ENCODE measurements around the gene BMP6. TPM values are rescaled to one million over a fixed set of nuclear protein-coding genes. Genes with fewer than 3 reads are reported as not detected.

Gene BMP6
- total RNA-seq, 4 donors from 2014 or later, result 1.8 to 7.4 (median 3.8) TPM

DNA sequence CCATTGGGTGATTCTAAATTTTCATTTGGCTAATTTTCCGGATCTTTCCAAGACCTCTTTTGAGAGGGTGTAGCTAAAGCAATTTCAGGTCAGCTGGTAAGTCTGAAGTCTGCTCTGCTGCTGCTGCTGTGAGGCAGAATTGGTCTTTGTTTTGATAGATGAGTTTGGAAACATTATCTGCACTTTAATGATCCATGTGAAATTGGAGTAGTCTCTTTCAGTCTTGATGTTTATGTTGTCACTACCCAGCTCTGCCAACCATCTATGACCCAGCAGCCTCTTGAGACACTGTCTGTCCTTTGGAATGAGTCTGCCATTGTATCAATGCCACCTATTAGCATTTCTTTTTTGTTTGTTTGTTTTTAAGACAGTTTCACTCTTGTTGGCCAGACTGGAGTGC lies 140.6 kb downstream of the BMP6 start:
- WGBS, result 88% methylated on average over 1 of the region's 1 CpG
- Histone ChIP-seq H3K27me3 (no peaks in the 10 kb centered on the region), H3K4me3 (no peak overlapping the region), H3K9me3 (no peaks in the 10 kb centered on the region), H3K27ac (no peak overlapping the region), H3K36me3 (no peaks in the 10 kb centered on the region), H3K4me1 (no peaks in the 10 kb centered on the region)
- TF ChIP-seq POLR2A (IDR thresholded peaks at IDR 0.05) (no peak), POLR2AphosphoS5 (IDR thresholded peaks at IDR 0.05) (no peak), EP300 (IDR thresholded peaks at IDR 0.05) (no peak), CTCF (IDR thresholded peaks at IDR 0.05) (no peak)
- DNase-seq (ENCODE audit: low spot score in 2 of 2), result no peak

- WGBS, result 94% methylated on average over 10 of the region's 10 CpGs
- TF ChIP-seq CTCF (IDR thresholded peaks at IDR 0.05) (no peak), POLR2A (IDR thresholded peaks at IDR 0.05) (no peak), POLR2AphosphoS5 (IDR thresholded peaks at IDR 0.05) (no peak), EP300 (IDR thresholded peaks at IDR 0.05) (no peak)
These were observed 143.0 kb downstream of the BMP6 start for GRCh38 chr6:7868926-7869325.

DNA sequence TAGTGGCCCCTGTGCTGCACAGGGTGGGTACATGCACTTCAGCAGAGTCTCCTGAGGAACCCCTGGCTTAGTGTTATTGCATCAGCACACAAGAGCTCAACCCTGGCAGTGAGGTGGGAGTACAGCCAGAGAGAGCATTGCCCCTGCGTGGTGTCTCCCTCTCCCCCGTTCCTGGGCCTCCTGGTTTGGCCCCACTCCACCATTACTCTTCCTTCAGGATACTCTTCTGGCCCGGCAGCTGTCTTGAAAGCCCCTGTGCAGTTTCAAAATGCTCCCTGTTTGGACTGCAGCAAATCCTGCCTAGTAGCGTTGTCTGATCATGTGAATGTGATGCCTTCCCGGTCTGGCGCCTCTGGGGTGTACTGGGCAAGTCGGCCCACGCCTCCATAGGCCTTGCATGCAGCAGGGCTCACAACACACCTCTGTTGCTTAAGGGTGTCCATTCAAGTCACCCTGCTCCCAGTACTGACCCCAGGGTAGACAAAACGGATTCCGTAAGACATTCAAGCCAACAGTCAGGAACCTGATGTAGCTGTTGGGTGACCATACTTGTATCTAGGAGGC lies 152.6 kb downstream of the BMP6 start:
- Histone ChIP-seq H3K4me1 (no peaks in the 10 kb centered on the region), H3K27me3 (no peaks in the 10 kb centered on the region), H3K27ac (no peak overlapping the region), H3K9me3 (no peaks in the 10 kb centered on the region), H3K36me3 (peaks cover 40% of the 10 kb centered on the region), H3K4me3 (no peak overlapping the region)
- WGBS, result 76% methylated on average over 6 of the region's 10 CpGs
- TF ChIP-seq EP300 (IDR thresholded peaks at IDR 0.05) (no peak), CTCF (IDR thresholded peaks at IDR 0.05) (no peak), POLR2A (IDR thresholded peaks at IDR 0.05) (no peak), POLR2AphosphoS5 (IDR thresholded peaks at IDR 0.05) (no peak)
- no peak for DNase-seq (ENCODE audit: low spot score in 2 of 2)

More at GRCh38 chr6:7868926-7869325, 143.0 kb downstream of the BMP6 start:
- Histone ChIP-seq H3K4me3 (no peak overlapping the region), H3K27me3 (no peaks in the 10 kb centered on the region), H3K36me3 (no peaks in the 10 kb centered on the region), H3K4me1 (no peaks in the 10 kb centered on the region), H3K27ac (no peak overlapping the region), H3K9me3 (no peaks in the 10 kb centered on the region)
- DNase-seq (ENCODE audit: low spot score in 2 of 2), result no peak

DNA sequence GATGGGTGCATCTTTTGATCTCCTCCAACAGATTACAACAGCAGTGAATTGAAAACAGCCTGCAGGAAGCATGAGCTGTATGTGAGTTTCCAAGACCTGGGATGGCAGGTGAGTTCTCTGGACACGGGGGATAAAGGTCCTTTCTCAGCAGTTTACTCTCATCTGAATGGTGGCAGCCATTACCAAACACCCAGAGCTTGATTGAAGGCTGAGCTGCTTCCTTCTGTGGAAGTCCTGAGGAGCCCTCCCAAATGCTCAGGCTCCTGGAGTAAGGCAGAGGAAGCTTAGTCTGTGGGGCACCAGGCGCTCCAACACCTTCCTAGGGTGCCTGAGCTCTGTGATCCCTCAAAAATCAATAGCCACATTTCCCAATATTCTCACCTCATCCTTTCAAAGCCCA lies 153.1 kb downstream of the BMP6 start:
- Histone ChIP-seq H3K4me3 (no peak overlapping the region), H3K27ac (no peak overlapping the region), H3K4me1 (no peaks in the 10 kb centered on the region), H3K9me3 (no peaks in the 10 kb centered on the region), H3K36me3 (peaks cover 46% of the 10 kb centered on the region), H3K27me3 (no peaks in the 10 kb centered on the region)
- TF ChIP-seq POLR2A (IDR thresholded peaks at IDR 0.05) (no peak), CTCF (IDR thresholded peaks at IDR 0.05) (no peak), EP300 (IDR thresholded peaks at IDR 0.05) (no peak), POLR2AphosphoS5 (IDR thresholded peaks at IDR 0.05) (no peak)
- DNase-seq (ENCODE audit: low spot score in 2 of 2), result no peak
- WGBS, result 95% methylated on average over 2 of the region's 2 CpGs

DNA sequence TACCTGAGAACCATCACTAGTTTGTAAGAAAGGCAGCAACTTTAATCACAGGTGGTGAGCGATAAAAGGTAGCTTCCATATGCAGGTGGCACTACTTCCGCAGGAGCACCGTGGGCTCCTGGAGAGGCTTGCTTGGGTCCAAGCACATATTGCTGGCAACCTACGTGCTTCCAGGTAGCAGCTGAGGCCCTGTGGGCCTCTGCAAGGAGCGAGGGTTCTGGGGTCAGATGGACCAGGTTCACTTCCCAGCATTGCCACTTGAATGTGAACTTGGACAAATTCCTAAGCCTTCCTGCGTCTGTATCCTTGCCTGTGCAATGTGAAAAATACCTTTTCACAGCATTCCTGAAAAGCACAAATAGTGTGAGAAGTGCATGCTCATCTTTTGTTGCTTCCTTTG lies 153.7 kb downstream of the BMP6 start:
- peaks cover 51% of the 10 kb centered on the region for H3K36me3 ChIP-seq
- TF ChIP-seq CTCF (IDR thresholded peaks at IDR 0.05), result no peak
- TF ChIP-seq POLR2AphosphoS5 (IDR thresholded peaks at IDR 0.05), result no peak
- TF ChIP-seq EP300 (IDR thresholded peaks at IDR 0.05), result no peak
- no peak for TF ChIP-seq POLR2A (IDR thresholded peaks at IDR 0.05)
- no peaks in the 10 kb centered on the region for H3K27me3 ChIP-seq
- H3K27ac ChIP-seq, result no peak overlapping the region
- no peaks in the 10 kb centered on the region for H3K4me1 ChIP-seq
- no peaks in the 10 kb centered on the region for H3K9me3 ChIP-seq
- H3K4me3 ChIP-seq, result no peak overlapping the region
- DNase-seq (ENCODE audit: low spot score in 2 of 2), result no peak
- 93% methylated on average over 6 of the region's 6 CpGs for WGBS
